SU-DHL-6 (cell line): Measurements from ENCODE around the gene LRRC7.

ENCODE experiments used
- H2AFZ ChIP-seq: fragments of 200-600 bp; sonication (generic); 2 replicates; pipeline ENCODE4 v1.6.1; 2014; ENCODE audit warnings: low read depth, mild to moderate bottlenecking, moderate library complexity, mixed read lengths, antibody characterized with exemption, low read length; ENCODE audit not compliant: severe bottlenecking
- H3F3A ChIP-seq: fragments of 200-600 bp; shearing (Covaris generic); 2 replicates; pipeline ENCODE4 v1.6.0; 2016; ENCODE audit warnings: antibody characterized with exemption, mild to moderate bottlenecking; ENCODE audit not compliant: insufficient read depth
- H3K27ac ChIP-seq: fragments of 200-600 bp; sonication (generic); 2 replicates; pipeline ENCODE4 v1.5.1; 2016; ENCODE audit warnings: low read depth, mild to moderate bottlenecking, low read length, moderate library complexity, mixed read lengths
- H3K27me3 ChIP-seq: fragments of 200-600 bp; sonication (generic), shearing (Covaris generic); 2 replicates; pipeline ENCODE4 v1.6.0; 2014; ENCODE audit warnings: mild to moderate bottlenecking, low read length
- H3K36me3 ChIP-seq: fragments of 200-600 bp; sonication (generic); 2 replicates; pipeline ENCODE4 v1.6.1; 2014; ENCODE audit warnings: mild to moderate bottlenecking, low read length, mixed read lengths
- H3K4me2 ChIP-seq: fragments of 300-600, 200-600 bp; shearing (Covaris generic), sonication (generic); 2 replicates; pipeline ENCODE4 v1.6.0; 2014; ENCODE audit warnings: low read length, low read depth, mild to moderate bottlenecking; ENCODE audit not compliant: poor library complexity, severe bottlenecking
- H3K4me3 ChIP-seq: fragments of 200-600 bp; sonication (generic); 2 replicates; pipeline ENCODE4 v1.5.1; 2014; ENCODE audit warnings: antibody characterized with exemption, low read length, mild to moderate bottlenecking, mixed read lengths; ENCODE audit not compliant: insufficient read depth, poor library complexity, severe bottlenecking
- H3K79me2 ChIP-seq: fragments of 200-600 bp; sonication (generic); 2 replicates; pipeline ENCODE4 v1.6.1; 2014; ENCODE audit warnings: mild to moderate bottlenecking, low read length, moderate library complexity; ENCODE audit not compliant: insufficient read depth
- H3K9ac ChIP-seq: fragments of 200-600 bp; sonication (generic); 2 replicates; pipeline ENCODE4 v1.7.0; 2014; ENCODE audit warnings: mild to moderate bottlenecking, low read length
- H3K9me2 ChIP-seq: fragments of 200-600 bp; sonication (generic); replicated peaks from 2 replicates; pipeline ENCODE4 v1.6.1; 2014; ENCODE audit warnings: low read length; ENCODE audit not compliant: insufficient read depth
- H3K9me3 ChIP-seq: fragments of 200-600 bp; sonication (generic); 2 replicates; pipeline ENCODE4 v1.6.1; 2014; ENCODE audit warnings: low read length, mixed read lengths; ENCODE audit not compliant: insufficient read depth
- H4K20me1 ChIP-seq: fragments of 200-600 bp; sonication (generic); 2 replicates; pipeline ENCODE4 v1.6.1; 2014; ENCODE audit warnings: low read depth, mild to moderate bottlenecking, antibody characterized with exemption, low read length, moderate library complexity, mixed read lengths
- EZH2phosphoT487 ChIP-seq: fragments of 200-600 bp; sonication (generic), shearing (Covaris generic); conservative IDR thresholded peaks from 2 replicates; pipeline ENCODE4 v1.6.1; 2018; ENCODE audit warnings: mild to moderate bottlenecking, antibody characterized with exemption, low read length, moderate library complexity, mixed read lengths
- TF ChIP-seq, protein P1 (sequence below): fragments of 200-600 bp; sonication (generic); IDR thresholded peaks from one replicate; pipeline ENCODE4 v1.5.1; 2017; ENCODE audit warnings: antibody characterized with exemption, mild to moderate bottlenecking, low read length, moderate library complexity; ENCODE audit not compliant: insufficient read depth, poor library complexity, severe bottlenecking

The LRRC7 gene

DNA sequence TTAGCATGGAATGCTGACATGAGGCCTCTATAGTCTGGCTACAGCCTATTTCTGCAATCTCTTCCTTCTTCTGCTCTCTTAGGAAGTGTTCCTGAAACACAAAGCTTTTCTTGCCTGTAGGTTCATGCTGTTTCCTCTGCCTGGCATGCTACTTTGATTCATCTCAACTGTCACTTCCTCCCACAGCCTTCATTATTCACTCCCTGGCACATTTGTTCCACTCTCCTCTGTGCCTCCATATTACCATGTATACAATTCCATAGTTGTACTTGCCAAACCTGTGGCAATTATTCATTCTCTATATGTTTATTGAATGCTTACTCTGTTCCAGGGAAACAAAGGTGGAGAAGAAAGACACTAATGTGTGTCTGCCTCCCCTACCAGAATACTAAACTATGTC lies 210.2 kb downstream of the LRRC7 start:
- Histone ChIP-seq H3K27me3 (no peaks in the 10 kb centered on the region), H3K36me3 (no peaks in the 10 kb centered on the region), H3K9me2 (no peaks in the 10 kb centered on the region), H3K9ac (no peak overlapping the region), H4K20me1 (no peaks in the 10 kb centered on the region), H3K27ac (no peak overlapping the region), H3K79me2 (no peaks in the 10 kb centered on the region), H3K4me3 (no peak overlapping the region), H2AFZ (no peak overlapping the region), H3F3A (no peaks in the 10 kb centered on the region), H3K9me3 (no peaks in the 10 kb centered on the region), H3K4me2 (no peak overlapping the region)
- no peak for TF ChIP-seq EZH2phosphoT487
- TF ChIP-seq, protein P1, sequence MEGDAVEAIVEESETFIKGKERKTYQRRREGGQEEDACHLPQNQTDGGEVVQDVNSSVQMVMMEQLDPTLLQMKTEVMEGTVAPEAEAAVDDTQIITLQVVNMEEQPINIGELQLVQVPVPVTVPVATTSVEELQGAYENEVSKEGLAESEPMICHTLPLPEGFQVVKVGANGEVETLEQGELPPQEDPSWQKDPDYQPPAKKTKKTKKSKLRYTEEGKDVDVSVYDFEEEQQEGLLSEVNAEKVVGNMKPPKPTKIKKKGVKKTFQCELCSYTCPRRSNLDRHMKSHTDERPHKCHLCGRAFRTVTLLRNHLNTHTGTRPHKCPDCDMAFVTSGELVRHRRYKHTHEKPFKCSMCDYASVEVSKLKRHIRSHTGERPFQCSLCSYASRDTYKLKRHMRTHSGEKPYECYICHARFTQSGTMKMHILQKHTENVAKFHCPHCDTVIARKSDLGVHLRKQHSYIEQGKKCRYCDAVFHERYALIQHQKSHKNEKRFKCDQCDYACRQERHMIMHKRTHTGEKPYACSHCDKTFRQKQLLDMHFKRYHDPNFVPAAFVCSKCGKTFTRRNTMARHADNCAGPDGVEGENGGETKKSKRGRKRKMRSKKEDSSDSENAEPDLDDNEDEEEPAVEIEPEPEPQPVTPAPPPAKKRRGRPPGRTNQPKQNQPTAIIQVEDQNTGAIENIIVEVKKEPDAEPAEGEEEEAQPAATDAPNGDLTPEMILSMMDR = no peak

DNA sequence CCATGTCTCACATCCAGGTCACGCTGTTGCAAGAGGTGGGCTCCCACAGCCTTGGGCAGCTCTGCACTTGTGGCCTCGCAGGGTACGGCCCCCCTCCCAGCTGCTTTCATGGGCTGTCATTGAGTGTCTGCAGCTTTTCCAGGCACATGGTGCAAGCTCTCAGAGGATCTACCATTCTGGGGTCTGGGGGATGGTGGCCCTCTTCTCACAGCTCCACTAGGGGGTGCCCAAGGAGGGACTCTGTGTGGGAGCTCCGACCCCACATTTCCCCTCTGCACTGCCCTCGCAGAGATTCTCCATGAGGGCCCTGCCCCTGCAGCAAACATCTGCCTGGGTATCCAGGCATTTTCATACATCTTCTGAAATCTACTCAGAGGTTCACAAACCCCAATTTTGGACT lies 219.4 kb downstream of the LRRC7 start:
- Histone ChIP-seq H3K27ac (no peak overlapping the region), H4K20me1 (no peaks in the 10 kb centered on the region), H3K79me2 (no peaks in the 10 kb centered on the region), H3K4me3 (no peak overlapping the region), H3F3A (no peaks in the 10 kb centered on the region), H3K4me2 (no peak overlapping the region), H2AFZ (no peak overlapping the region), H3K9me3 (no peaks in the 10 kb centered on the region), H3K9me2 (no peaks in the 10 kb centered on the region), H3K36me3 (no peaks in the 10 kb centered on the region), H3K9ac (no peak overlapping the region), H3K27me3 (no peaks in the 10 kb centered on the region)
- TF ChIP-seq EZH2phosphoT487 = no peak
- TF ChIP-seq, protein P1 = no peak

DNA sequence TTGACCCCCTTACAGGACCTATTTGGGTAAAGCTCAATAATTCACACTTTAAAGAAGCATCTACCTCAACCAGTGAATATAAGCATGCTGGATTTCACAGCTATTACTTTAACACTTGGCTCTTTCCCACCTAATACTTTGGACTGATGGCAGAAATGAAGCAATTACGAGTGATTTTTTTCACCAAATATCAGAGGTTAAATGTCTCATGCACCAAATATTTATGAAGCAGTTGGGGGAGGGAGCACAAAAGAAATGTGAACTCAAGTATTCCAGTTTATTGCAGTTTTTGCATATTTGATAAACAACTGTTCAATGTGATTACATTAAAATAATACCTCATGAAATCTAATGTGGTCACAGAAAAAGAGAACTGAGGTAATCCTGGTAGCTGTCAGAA lies 223.6 kb downstream of the LRRC7 start:
- H3K9ac ChIP-seq = no peak overlapping the region
- H4K20me1 ChIP-seq = no peaks in the 10 kb centered on the region
- H3K27me3 ChIP-seq = no peaks in the 10 kb centered on the region
- no peak overlapping the region for H3K4me2 ChIP-seq
- H3K9me2 ChIP-seq = no peaks in the 10 kb centered on the region
- H2AFZ ChIP-seq = no peak overlapping the region
- TF ChIP-seq, protein P1 = no peak
- H3K9me3 ChIP-seq = no peaks in the 10 kb centered on the region
- H3K79me2 ChIP-seq = no peaks in the 10 kb centered on the region
- H3K27ac ChIP-seq = no peak overlapping the region
- H3K36me3 ChIP-seq = no peaks in the 10 kb centered on the region
- no peak overlapping the region for H3K4me3 ChIP-seq
- H3F3A ChIP-seq = no peaks in the 10 kb centered on the region

DNA sequence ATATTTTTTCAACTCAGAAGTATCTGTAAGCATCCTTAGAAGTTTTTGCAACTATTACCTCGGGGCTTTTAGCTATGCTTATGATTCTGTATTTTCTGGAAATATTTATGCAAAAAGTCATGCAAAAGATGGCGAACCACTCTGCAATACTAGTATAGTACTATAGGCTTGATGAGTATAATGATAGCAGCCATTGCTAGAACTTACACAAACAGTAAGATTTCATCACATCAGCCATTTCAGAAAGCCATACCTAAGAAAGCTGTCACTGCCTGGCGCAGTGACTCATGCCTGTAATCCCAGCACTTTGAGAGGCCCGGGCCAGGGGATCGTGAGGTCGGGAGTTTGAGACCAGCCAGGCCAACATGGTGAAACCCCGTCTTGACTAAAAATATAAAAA lies 227.1 kb downstream of the LRRC7 start:
- Histone ChIP-seq H3K9me3 (no peaks in the 10 kb centered on the region), H3K27me3 (no peaks in the 10 kb centered on the region), H3K27ac (no peak overlapping the region), H3K9me2 (no peaks in the 10 kb centered on the region), H3K36me3 (no peaks in the 10 kb centered on the region), H3K4me2 (no peak overlapping the region), H3K9ac (no peak overlapping the region), H3F3A (no peaks in the 10 kb centered on the region), H2AFZ (no peak overlapping the region), H4K20me1 (no peaks in the 10 kb centered on the region), H3K4me3 (no peak overlapping the region), H3K79me2 (no peaks in the 10 kb centered on the region)
- TF ChIP-seq, protein P1 = no peak
- TF ChIP-seq EZH2phosphoT487 = no peak
